ENCODE measurements around the gene FAM240A. TPM values are rescaled to one million over a fixed set of nuclear protein-coding genes. Genes with fewer than 3 reads are reported as not detected.

The FAM240A gene
- total and polyA plus RNA-seq, 2 donors from 2014 or later: 0.44 TPM; not detected in 1

DNA sequence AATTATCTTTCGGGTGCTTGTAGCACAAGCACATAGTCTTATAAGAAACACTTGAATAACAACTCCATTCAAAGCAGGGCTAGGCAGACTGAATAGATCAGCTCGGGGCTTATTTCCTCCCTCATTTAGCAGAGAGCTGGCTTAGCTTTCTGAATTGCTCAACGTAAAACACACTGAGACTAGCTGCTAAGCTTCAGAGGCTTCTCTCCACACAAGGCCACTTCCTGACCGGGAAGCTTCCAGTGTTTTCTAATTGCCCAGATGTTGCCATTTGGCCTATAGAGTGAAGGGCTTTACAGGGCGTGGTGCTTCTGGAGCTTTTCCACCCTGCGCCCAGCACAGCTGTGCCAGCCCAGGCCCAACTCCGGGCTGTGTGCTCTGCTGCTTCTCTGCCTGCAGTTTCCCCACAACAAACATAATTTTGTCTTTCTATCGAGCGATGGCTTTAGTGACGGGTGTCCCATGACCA is 16.6 kb downstream of the FAM240A start:
- TF ChIP-seq, protein P1, sequence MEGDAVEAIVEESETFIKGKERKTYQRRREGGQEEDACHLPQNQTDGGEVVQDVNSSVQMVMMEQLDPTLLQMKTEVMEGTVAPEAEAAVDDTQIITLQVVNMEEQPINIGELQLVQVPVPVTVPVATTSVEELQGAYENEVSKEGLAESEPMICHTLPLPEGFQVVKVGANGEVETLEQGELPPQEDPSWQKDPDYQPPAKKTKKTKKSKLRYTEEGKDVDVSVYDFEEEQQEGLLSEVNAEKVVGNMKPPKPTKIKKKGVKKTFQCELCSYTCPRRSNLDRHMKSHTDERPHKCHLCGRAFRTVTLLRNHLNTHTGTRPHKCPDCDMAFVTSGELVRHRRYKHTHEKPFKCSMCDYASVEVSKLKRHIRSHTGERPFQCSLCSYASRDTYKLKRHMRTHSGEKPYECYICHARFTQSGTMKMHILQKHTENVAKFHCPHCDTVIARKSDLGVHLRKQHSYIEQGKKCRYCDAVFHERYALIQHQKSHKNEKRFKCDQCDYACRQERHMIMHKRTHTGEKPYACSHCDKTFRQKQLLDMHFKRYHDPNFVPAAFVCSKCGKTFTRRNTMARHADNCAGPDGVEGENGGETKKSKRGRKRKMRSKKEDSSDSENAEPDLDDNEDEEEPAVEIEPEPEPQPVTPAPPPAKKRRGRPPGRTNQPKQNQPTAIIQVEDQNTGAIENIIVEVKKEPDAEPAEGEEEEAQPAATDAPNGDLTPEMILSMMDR (IDR thresholded peaks at IDR 0.05; ENCODE audit: borderline replicate concordance, extremely low read depth, insufficient read depth): no peak
- H3K36me3 ChIP-seq (ENCODE audit: control insufficient read depth in 2 of 3, insufficient read depth in 3 of 3, low read length in 3 of 3): no peaks in the 10 kb centered on the region
- no peak overlapping the region for H3K4me3 ChIP-seq (ENCODE audit: low read length in 3 of 3)
- peak overlapping the region; percentile 53 to 61 for H3K27ac ChIP-seq (ENCODE audit: low read depth in 2 of 2, low read length in 2 of 2)
- intact Hi-C loops (cut with DNase I): loop anchor here (10.0 kb wide), 1 partner anchor 134 kb away; the partner anchor contains the start of gene RTP3
- no peak for FAIRE-seq
- DNase-seq: peak in 2 of 5 donors; percentile 33 to 47
- peaks cover 0 to 8% (median 5%) of the 10 kb centered on the region in 3 donors for H3K4me1 ChIP-seq (ENCODE audit: control insufficient read depth in 2 of 3, insufficient read depth in 2 of 3, low read depth in 1 of 3, low read length in 3 of 3)
- no peaks in the 10 kb centered on the region for H3K9me3 ChIP-seq (ENCODE audit: control insufficient read depth in 2 of 3, insufficient read depth in 1 of 3, low read length in 3 of 3)
- no peaks in the 10 kb centered on the region for H3K27me3 ChIP-seq (ENCODE audit: control insufficient read depth, insufficient read depth, low read length)
- no peak overlapping the region for H3K9ac ChIP-seq (ENCODE audit: low read length in 3 of 3)

DNA sequence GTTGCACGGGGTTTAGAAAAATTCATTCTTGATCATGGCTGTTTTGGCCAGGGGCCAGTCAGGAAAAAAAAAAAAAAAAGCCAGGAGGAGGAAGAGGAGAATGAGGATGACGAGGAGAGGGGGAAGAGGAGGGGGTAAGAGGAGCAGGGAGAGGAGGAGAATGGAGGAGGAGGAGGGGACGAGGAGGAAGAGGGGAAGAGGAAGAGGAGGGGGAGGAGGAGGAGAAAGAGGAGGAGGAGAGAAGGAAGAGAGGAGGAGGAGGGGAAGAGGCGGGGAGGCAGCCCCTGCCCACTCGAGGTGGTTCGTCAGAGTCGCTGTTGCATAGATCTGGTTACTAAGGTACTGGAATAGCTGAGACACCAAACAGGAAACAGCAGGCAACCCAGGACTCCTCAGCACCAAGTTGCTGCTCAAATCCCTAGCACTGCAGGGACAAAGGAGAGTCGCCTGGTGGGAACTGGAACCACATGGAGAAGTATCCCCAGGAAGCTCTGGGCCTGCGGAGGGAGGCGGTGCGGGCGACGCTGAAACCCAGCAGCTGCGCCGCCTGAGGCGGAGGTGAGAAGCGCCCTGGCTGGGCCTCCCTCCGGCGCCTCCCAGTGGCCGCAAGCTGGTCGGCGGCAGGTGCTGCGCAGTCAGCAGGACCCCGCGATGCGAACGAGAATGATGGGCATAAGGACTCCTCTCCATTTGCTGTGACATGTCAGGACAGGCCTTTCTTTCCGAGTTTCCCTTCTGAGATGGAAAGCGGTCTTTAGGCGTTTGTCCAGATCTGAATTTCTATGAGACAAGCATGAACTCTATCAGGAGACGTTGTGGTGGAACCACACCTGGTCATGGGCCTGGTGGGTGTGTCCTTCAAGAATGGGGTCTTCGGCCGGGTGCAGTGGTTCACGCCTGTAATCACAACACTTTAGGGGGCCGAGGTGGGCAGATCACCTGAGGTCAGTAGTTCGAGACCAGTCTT is 17.5 kb downstream of the FAM240A start:
- H3K9ac ChIP-seq (ENCODE audit: low read length in 3 of 3): peak overlapping the region; percentile 45 to 50 (median 49)

DNA sequence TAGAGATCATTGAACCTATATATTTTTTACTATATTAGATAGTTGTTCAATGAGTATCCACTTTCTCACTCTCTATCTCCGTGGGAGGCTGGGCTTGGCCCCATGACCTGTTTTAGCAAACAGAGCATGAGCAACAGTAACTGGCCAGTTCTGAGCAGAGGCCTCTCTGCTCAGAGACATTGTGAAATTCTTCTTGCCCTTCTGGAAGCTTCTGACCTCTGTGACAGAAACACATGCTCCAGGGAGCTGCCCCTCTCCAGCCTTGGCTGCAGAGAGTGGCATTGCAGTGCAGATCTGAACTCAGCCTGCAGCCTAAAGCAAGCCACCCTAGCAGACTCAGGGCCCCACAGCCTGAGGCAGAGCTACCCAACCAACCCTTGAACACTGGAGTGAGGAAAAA is 20.5 kb downstream of the FAM240A start:
- TF ChIP-seq, protein P1 (IDR thresholded peaks at IDR 0.05; ENCODE audit: borderline replicate concordance, extremely low read depth, insufficient read depth): no peak
- intact Hi-C loops (cut with DNase I): no loop called here
- H3K27me3 ChIP-seq (ENCODE audit: control insufficient read depth, insufficient read depth, low read length): no peaks in the 10 kb centered on the region
- H3K4me1 ChIP-seq (ENCODE audit: control insufficient read depth in 2 of 3, insufficient read depth in 2 of 3, low read depth in 1 of 3, low read length in 3 of 3): peaks cover 0 to 8% (median 5%) of the 10 kb centered on the region in 3 donors
- H3K9ac ChIP-seq (ENCODE audit: low read length in 3 of 3): no peak overlapping the region
- H3K4me3 ChIP-seq (ENCODE audit: low read length in 3 of 3): no peak overlapping the region
- no peak overlapping the region for H3K27ac ChIP-seq (ENCODE audit: low read depth in 2 of 2, low read length in 2 of 2)
- DNase-seq (no peak), FAIRE-seq (no peak)
- H3K36me3 ChIP-seq (ENCODE audit: control insufficient read depth in 2 of 3, insufficient read depth in 3 of 3, low read length in 3 of 3): no peaks in the 10 kb centered on the region
- H3K9me3 ChIP-seq (ENCODE audit: control insufficient read depth in 2 of 3, insufficient read depth in 1 of 3, low read length in 3 of 3): no peaks in the 10 kb centered on the region

More for the DNA sequence above, 17.5 kb downstream of the FAM240A start:
- H3K36me3 ChIP-seq (ENCODE audit: control insufficient read depth in 2 of 3, insufficient read depth in 3 of 3, low read length in 3 of 3): no peaks in the 10 kb centered on the region
- TF ChIP-seq, protein P1 (IDR thresholded peaks at IDR 0.05; ENCODE audit: borderline replicate concordance, extremely low read depth, insufficient read depth): peak; percentile 92
- peaks cover 0 to 8% (median 5%) of the 10 kb centered on the region in 3 donors for H3K4me1 ChIP-seq (ENCODE audit: control insufficient read depth in 2 of 3, insufficient read depth in 2 of 3, low read depth in 1 of 3, low read length in 3 of 3)
- no peak for FAIRE-seq
- H3K27ac ChIP-seq (ENCODE audit: low read depth in 2 of 2, low read length in 2 of 2): peak overlapping the region; percentile 61 to 71
- DNase-seq: peak; percentile 91 to 95 (median 93)
- H3K4me3 ChIP-seq (ENCODE audit: low read length in 3 of 3): peak overlapping the region; percentile 26 to 69 (median 62)
- H3K27me3 ChIP-seq (ENCODE audit: control insufficient read depth, insufficient read depth, low read length): no peaks in the 10 kb centered on the region
- no peaks in the 10 kb centered on the region for H3K9me3 ChIP-seq (ENCODE audit: control insufficient read depth in 2 of 3, insufficient read depth in 1 of 3, low read length in 3 of 3)
- intact Hi-C loops (cut with DNase I): loop anchor here (10.0 kb wide), 1 partner anchor 135 kb away; the partner anchor contains the start of gene RTP3
